ENCODE data around the gene DHODH.
"Not testable (repeated sequence)": the region's sequence is repeated elsewhere in the genome, so short reads cannot be mapped to it uniquely, and the experiment has no call there.

The DHODH gene

DNA sequence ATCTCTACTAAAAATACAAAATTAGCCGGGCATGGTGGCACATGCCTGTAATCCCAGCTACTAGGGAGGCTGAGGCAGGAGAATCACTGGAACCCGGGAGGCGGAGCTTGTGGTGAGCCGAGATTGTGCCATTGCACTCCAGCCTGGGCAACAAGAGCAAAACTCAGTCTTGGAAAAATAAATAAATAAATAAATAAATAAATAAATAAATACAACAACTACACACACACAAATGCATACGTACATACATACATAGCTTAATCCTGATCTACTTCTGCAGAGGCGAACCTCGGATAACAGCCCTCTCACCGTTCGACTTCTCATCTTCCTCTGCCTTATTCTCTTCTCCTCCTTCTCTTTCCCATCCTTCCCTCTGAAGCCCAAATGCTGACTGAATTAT lies 11.0 kb upstream of the DHODH start:
- H3K36me3 Mint-ChIP-seq (ENCODE audit: low read depth); H3K9me3 Mint-ChIP-seq; H3K27me3 Mint-ChIP-seq; H3K4me1 Mint-ChIP-seq (ENCODE audit: low read depth); DNase-seq; H3K27ac Mint-ChIP-seq; H3K4me3 Mint-ChIP-seq: not testable (repeated sequence)

DNA sequence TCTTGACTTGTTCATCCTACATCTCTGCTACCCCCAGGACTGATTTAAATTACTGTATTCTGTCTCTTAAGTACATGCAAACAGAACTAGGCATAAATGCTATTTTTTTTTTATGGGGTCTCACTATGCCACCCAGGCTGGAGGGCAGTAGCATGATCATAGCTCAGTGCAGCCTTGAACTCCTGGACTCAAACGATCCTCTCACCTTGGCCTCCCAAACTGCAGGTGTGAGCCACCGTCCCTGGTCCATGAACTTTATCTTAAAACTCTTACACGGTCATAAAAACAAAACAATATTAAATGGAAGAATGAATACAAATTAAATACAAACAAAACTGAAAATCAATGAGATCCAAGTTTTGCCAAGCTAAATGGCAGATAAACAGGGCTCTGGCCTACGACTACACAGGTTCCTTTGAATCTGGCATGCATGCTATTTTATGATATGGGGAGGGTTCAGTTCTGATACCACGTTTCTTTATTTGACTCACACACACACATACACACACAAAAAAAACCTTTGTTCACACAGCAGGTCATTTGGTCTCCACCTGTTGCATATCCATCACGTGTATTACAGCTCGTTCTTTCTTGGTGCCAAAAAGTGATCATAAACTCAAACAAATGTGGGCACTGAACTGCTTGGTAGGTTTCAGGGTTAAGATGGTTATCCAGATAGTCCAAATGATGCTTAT lies 7.2 kb upstream of the DHODH start:
- Mint-ChIP-seq H3K4me3 (no peak overlapping the region), H3K4me1 (ENCODE audit: low read depth) (no peaks in the 10 kb centered on the region), H3K27me3 (peaks cover 9% of the 10 kb centered on the region), H3K27ac (no peak overlapping the region), H3K9me3 (no peaks in the 10 kb centered on the region), H3K36me3 (ENCODE audit: low read depth) (no peaks in the 10 kb centered on the region)
- DNase-seq = no peak

- Mint-ChIP-seq H3K27me3 (peaks cover 6% of the 10 kb centered on the region), H3K27ac (no peak overlapping the region), H3K4me1 (ENCODE audit: low read depth) (no peaks in the 10 kb centered on the region), H3K36me3 (ENCODE audit: low read depth) (no peaks in the 10 kb centered on the region), H3K4me3 (no peak overlapping the region), H3K9me3 (no peaks in the 10 kb centered on the region)
- no peak for DNase-seq
Observed at GRCh38 chr16:72002619-72003018, 5.9 kb upstream of the DHODH start.

DNA sequence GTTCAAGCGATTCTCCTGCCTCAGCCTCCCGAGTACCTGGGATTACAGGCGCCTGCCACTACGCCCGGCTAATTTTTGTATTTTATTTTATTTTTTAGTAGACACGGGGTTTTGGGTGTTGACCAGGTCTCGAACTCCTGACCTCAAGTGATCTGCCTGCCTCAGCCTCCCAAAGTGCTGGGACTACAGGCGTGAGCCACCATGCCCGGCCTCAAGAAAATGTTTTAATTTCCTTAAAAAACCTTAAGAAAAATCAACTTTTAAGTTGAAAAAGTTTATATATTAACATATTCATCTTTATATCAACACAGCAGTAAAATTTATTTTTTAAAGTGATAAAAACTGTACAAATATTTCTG lies 500 bp upstream of the DHODH start:
- DNase-seq, H3K27me3 Mint-ChIP-seq, H3K9me3 Mint-ChIP-seq: not testable (repeated sequence)
- H3K27ac Mint-ChIP-seq = peak overlapping the region; percentile 98
- H3K4me3 Mint-ChIP-seq = peak overlapping the region; percentile 92
- H3K4me1 Mint-ChIP-seq (ENCODE audit: low read depth) = peaks cover 24% of the 10 kb centered on the region
- peaks cover 38% of the 10 kb centered on the region for H3K36me3 Mint-ChIP-seq (ENCODE audit: low read depth)

DNA sequence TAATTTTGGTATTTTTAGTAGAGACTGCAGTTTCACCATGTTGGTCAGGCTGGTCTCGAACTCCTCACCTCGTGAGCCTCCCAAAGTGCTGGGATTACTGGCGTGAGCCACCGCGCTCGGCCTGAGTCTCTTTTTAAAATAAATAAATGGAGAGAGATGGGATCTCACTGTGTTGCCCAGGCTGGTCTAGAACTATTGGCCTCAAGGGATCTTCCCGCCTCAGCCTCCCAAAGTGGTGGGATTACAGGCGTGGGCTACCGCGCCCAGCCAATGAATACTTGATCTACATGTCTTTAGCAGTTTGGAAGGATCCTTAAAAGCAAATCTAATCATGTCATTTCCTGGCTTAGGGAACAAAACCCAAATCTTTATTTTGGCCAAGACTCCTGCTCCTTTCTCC lies 1.2 kb downstream of the DHODH start:
- H3K9me3 Mint-ChIP-seq = no peaks in the 10 kb centered on the region
- H3K36me3 Mint-ChIP-seq (ENCODE audit: low read depth) = peaks cover 55% of the 10 kb centered on the region
- H3K4me3 Mint-ChIP-seq = peak overlapping the region; percentile 92
- peak overlapping the region; percentile 56 for H3K27ac Mint-ChIP-seq
- H3K27me3 Mint-ChIP-seq = no peaks in the 10 kb centered on the region
- peaks cover 37% of the 10 kb centered on the region for H3K4me1 Mint-ChIP-seq (ENCODE audit: low read depth)
- DNase-seq = no peak

- peaks cover 37% of the 10 kb centered on the region for H3K4me1 Mint-ChIP-seq (ENCODE audit: low read depth)
Observed at GRCh38 chr16:72012607-72013006, 4.1 kb downstream of the DHODH start.

GRCh38 chr16:72013389-72013788 lies 4.8 kb downstream of the DHODH start:
- Mint-ChIP-seq H3K27ac (peak overlapping the region; percentile 81), H3K36me3 (ENCODE audit: low read depth) (peaks cover 88% of the 10 kb centered on the region), H3K27me3 (no peaks in the 10 kb centered on the region), H3K9me3 (no peaks in the 10 kb centered on the region), H3K4me3 (peak overlapping the region; percentile 13), H3K4me1 (ENCODE audit: low read depth) (peaks cover 37% of the 10 kb centered on the region)
- no peak for DNase-seq

More at GRCh38 chr16:72012607-72013006, 4.1 kb downstream of the DHODH start:
- no peak for DNase-seq
- Mint-ChIP-seq H3K27me3 (no peaks in the 10 kb centered on the region), H3K9me3 (no peaks in the 10 kb centered on the region), H3K27ac (peak overlapping the region; percentile 81), H3K36me3 (ENCODE audit: low read depth) (peaks cover 80% of the 10 kb centered on the region), H3K4me3 (no peak overlapping the region)

DNA sequence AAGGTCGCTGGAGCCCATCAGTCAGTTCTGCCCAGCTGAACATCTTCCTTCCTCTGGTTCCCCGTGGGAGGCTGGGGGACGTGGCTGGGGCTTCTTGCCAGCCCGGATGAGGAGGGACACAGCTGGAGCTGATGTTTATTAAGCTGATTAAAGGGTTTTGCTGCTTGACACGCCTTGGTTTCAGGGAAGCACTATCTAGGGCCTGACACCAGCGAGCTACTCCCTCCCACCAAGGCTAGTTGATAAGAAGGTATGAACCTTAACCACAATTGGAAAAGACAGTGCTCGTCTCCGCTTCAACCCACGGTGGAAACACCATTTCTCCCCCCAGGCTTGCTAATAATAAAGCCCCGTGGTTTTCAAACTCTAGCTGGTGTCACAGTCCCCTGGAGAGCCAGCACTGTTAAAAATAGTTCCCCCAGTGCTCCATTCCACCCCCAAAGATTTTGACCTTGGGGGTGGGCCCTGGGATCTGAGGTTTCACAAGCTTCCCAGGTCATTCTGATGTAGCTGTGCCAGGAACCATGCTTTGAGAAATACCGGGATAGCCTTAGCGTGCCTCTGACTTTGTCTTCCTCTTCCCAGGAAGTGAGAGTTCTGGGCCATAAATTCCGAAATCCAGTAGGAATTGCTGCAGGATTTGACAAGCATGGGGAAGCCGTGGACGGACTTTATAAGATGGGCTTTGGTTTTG lies 5.5 kb downstream of the DHODH start:
- peaks cover 36% of the 10 kb centered on the region for H3K4me1 Mint-ChIP-seq (ENCODE audit: low read depth)
- no peaks in the 10 kb centered on the region for H3K9me3 Mint-ChIP-seq
- H3K36me3 Mint-ChIP-seq (ENCODE audit: low read depth) = peaks cover 90% of the 10 kb centered on the region
- DNase-seq = no peak
- H3K27ac Mint-ChIP-seq = peak overlapping the region; percentile 81
- H3K27me3 Mint-ChIP-seq = no peaks in the 10 kb centered on the region
- H3K4me3 Mint-ChIP-seq = no peak overlapping the region

DNA sequence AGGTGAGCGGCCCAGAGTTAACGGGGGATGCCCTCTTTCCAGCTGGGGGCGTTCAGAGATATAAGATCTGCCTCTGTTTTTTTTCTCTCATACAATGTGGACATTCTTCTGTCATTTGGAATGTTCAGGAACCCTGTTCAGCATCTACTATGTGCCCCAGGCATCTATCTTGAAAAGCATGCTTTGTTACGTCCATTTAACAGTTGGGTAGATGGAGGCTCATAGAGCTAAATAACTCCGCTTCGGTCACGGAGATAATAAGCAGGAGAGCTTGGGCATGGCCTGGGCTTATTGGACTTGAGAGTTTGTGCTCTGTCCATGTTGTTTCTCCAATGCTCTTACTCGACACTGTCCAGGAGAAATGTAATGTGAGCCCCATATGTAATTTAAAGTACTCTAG lies 6.1 kb downstream of the DHODH start:
- no peak overlapping the region for H3K27ac Mint-ChIP-seq
- H3K27me3 Mint-ChIP-seq = no peaks in the 10 kb centered on the region
- no peak for DNase-seq
- H3K36me3 Mint-ChIP-seq (ENCODE audit: low read depth) = peaks cover 94% of the 10 kb centered on the region
- no peak overlapping the region for H3K4me3 Mint-ChIP-seq
- H3K4me1 Mint-ChIP-seq (ENCODE audit: low read depth) = peaks cover 35% of the 10 kb centered on the region
- H3K9me3 Mint-ChIP-seq = no peaks in the 10 kb centered on the region

DNA sequence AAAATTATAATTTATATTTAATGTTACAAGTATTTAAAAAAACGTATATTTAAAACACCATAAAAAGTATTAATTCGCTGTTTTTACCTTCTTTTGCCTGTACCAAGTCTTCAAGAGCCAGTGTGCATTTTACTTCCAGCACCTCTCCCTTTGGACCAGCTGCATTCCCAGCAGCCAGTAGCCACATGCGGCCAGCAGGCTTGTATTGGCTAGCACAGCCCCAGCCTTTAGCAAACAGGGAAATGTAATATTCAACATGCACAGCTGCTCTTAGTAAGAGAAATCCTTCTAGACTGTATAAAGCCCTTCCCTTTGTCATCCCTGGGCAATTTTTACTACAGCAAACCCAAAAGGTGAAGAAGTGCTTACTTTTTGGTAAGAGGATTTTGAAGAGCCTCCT lies 6.6 kb downstream of the DHODH start:
- Mint-ChIP-seq H3K9me3 (no peaks in the 10 kb centered on the region), H3K4me1 (ENCODE audit: low read depth) (peaks cover 30% of the 10 kb centered on the region), H3K27ac (no peak overlapping the region), H3K27me3 (no peaks in the 10 kb centered on the region), H3K36me3 (ENCODE audit: low read depth) (peaks cover 92% of the 10 kb centered on the region), H3K4me3 (no peak overlapping the region)
- no peak for DNase-seq

GRCh38 chr16:72018470-72018869 lies 9.9 kb downstream of the DHODH start:
- no peaks in the 10 kb centered on the region for H3K9me3 Mint-ChIP-seq
- no peaks in the 10 kb centered on the region for H3K27me3 Mint-ChIP-seq
- no peak overlapping the region for H3K27ac Mint-ChIP-seq
- H3K4me3 Mint-ChIP-seq = no peak overlapping the region
- no peak for DNase-seq
- H3K36me3 Mint-ChIP-seq (ENCODE audit: low read depth) = peaks cover 92% of the 10 kb centered on the region
- H3K4me1 Mint-ChIP-seq (ENCODE audit: low read depth) = peaks cover 9% of the 10 kb centered on the region

GRCh38 chr16:72021043-72021442 lies 12.5 kb downstream of the DHODH start:
- no peaks in the 10 kb centered on the region for H3K4me1 Mint-ChIP-seq (ENCODE audit: low read depth)
- H3K27ac Mint-ChIP-seq = no peak overlapping the region
- no peaks in the 10 kb centered on the region for H3K9me3 Mint-ChIP-seq
- H3K4me3 Mint-ChIP-seq = no peak overlapping the region
- no peak for DNase-seq
- peaks cover 90% of the 10 kb centered on the region for H3K36me3 Mint-ChIP-seq (ENCODE audit: low read depth)
- no peaks in the 10 kb centered on the region for H3K27me3 Mint-ChIP-seq

DNA sequence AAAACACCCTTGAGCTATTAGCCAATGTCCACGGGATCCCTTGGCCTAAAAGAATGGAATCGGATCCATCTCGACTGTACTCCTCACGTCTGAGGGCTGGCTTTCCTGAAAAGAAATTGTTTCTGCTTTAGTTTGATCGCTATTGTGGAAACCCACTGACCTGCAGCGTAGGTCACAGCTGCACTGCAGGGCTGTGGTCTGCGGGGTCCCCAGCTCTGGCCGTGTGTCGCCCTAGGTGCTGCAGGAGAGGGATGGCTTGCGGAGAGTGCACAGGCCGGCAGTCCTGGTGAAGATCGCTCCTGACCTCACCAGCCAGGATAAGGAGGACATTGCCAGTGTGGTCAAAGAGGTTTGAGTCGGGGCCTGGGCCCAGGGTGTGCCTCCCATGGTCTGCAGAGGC lies 13.6 kb downstream of the DHODH start:
- Mint-ChIP-seq H3K36me3 (ENCODE audit: low read depth) (peaks cover 88% of the 10 kb centered on the region), H3K27ac (no peak overlapping the region), H3K4me1 (ENCODE audit: low read depth) (no peaks in the 10 kb centered on the region), H3K27me3 (no peaks in the 10 kb centered on the region), H3K9me3 (no peaks in the 10 kb centered on the region), H3K4me3 (no peak overlapping the region)
- DNase-seq = no peak

DNA sequence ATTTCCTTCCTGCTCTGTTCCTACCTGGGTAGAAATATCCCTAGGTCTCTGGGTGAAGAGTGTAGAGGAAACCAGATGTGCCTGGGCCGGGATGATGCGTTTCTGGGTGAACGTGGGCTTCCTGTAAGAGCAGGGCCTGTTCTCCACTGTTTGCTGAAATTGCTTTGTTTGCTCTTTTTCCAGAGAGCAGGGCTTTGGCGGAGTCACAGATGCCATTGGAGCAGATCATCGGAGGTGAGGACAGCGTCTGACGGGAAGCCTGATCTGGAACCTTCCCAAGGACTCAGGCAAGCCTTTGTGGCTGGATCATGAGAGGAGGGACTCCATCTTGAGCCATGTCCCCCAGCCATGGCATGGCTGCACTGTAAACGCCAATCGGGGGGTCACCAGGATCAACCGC lies 15.4 kb downstream of the DHODH start:
- no peak overlapping the region for H3K4me3 Mint-ChIP-seq
- no peaks in the 10 kb centered on the region for H3K9me3 Mint-ChIP-seq
- H3K4me1 Mint-ChIP-seq (ENCODE audit: low read depth) = no peaks in the 10 kb centered on the region
- H3K27ac Mint-ChIP-seq = peak overlapping the region; percentile 66
- H3K36me3 Mint-ChIP-seq (ENCODE audit: low read depth) = peaks cover 86% of the 10 kb centered on the region
- no peaks in the 10 kb centered on the region for H3K27me3 Mint-ChIP-seq
- no peak for DNase-seq

- peaks cover 80% of the 10 kb centered on the region for H3K36me3 Mint-ChIP-seq (ENCODE audit: low read depth)
- H3K4me3 Mint-ChIP-seq = no peak overlapping the region
- H3K27ac Mint-ChIP-seq = peak overlapping the region; percentile 39
- no peaks in the 10 kb centered on the region for H3K9me3 Mint-ChIP-seq
- H3K27me3 Mint-ChIP-seq = no peaks in the 10 kb centered on the region
- H3K4me1 Mint-ChIP-seq (ENCODE audit: low read depth) = no peaks in the 10 kb centered on the region
- no peak for DNase-seq
Observed at GRCh38 chr16:72024862-72025382, 16.4 kb downstream of the DHODH start.
